GM13976 (cell line): ENCODE results near the gene MVB12B.

Experiments
- DNase-seq: peaks from one replicate; pipeline ENCODE4 v3.0.0; 2012; ENCODE audit warnings: low spot score
- in situ Hi-C: fragments of 300-500 bp; cut with MboI; formaldehyde crosslinking; loops from one replicate; pipeline ENCODE4 v1.12.0; 2022; ENCODE audit warnings: low sequenced_read_pairs, mixed read lengths, inconsistent platforms; ENCODE audit not compliant: unreplicated experiment
- TF ChIP-seq, protein P1 (sequence below): IDR thresholded peaks from 2 replicates; pipeline ENCODE4 v1.5.1; 2012; ENCODE audit warnings: borderline replicate concordance, mild to moderate bottlenecking; ENCODE audit not compliant: insufficient read depth; ENCODE audit errors: extremely low read depth, missing control alignments, control extremely low read depth

MVB12B gene

DNA sequence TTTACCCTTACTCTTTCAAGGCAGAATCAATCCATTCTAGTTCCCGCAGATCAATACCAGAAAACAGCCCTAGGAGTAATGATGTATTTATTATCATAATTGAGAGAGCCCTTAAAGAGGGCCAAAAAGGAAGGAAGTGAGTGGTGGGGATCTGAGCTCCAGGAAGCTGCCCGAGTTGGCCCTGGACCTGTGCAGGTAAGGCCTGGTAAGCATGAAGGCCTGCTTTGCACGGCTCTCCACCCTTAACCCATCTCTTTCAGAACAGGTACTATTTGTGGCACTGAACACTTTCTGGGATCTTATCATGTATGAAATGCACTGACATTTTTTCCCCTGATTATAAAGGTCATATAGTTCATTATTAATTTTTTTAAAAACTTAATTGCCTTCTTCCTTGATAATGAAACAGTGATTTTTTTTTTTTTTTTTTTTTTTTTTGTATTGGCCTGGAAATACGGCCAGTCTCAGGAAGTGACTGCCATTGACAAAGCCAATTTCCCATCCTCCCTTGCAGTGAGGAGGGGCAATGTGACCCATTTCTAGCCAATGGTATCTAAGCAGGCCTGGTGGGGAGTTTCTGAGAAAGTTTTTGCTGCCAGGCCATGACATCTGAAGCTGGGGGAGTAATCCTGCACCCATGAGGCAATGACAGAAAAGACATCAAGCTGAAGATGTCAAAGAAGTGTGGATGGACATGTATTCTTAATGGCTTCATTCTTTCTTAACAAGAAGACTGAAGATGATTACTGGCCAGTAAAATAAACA lies 6.3 kb upstream of the MVB12B start:
- no peak for DNase-seq
- in situ Hi-C loops, result loop anchor here (25.0 kb wide), 1 partner anchor 167 kb away; no protein-coding TSS in a partner anchor
- TF ChIP-seq, protein P1, sequence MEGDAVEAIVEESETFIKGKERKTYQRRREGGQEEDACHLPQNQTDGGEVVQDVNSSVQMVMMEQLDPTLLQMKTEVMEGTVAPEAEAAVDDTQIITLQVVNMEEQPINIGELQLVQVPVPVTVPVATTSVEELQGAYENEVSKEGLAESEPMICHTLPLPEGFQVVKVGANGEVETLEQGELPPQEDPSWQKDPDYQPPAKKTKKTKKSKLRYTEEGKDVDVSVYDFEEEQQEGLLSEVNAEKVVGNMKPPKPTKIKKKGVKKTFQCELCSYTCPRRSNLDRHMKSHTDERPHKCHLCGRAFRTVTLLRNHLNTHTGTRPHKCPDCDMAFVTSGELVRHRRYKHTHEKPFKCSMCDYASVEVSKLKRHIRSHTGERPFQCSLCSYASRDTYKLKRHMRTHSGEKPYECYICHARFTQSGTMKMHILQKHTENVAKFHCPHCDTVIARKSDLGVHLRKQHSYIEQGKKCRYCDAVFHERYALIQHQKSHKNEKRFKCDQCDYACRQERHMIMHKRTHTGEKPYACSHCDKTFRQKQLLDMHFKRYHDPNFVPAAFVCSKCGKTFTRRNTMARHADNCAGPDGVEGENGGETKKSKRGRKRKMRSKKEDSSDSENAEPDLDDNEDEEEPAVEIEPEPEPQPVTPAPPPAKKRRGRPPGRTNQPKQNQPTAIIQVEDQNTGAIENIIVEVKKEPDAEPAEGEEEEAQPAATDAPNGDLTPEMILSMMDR, result no peak

DNA sequence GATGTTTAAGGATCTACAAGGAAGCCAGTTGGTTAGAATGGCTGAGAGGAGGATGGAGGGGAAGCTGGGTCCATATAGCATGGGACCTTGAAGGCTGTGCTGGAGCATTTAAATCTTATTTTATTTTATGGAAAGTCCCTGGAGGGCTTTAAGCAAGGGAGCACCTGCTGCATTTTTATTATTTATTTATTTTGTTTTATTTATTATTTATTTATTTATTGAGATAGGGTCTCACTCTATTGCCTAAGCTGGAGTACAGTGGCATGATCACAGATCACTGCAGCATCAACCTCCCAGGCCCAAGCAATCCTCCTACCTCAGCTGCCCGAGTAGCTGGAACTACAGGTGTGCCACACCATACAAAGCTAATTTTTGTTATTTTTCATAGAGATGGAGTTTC lies 4.9 kb upstream of the MVB12B start:
- no peak for DNase-seq
- TF ChIP-seq, protein P1, result no peak
- in situ Hi-C loops, result loop anchor here (25.0 kb wide), 1 partner anchor 166 kb away; no protein-coding TSS in a partner anchor

DNA sequence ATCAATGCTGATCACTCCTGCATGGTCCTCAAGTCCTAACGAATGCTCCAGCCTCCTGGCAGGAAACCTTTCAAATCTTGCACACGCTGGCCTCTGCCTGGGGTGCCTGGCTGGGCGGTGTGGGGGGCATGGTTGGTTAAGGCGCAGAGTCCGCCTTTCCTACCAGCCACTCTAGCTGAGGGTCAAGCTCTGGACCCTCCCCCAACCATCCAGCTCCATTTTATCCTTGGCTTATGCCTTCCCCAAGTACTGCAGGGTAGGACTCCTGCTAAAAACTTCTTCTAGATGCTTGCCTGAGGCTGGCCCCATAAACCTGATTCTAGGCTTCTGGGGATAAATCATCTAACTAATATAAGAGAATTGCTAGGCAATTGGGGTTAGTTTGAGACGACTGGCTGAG lies 808 bp upstream of the MVB12B start:
- no peak for DNase-seq
- TF ChIP-seq, protein P1, result no peak
- in situ Hi-C loops, result no loop called here

DNA sequence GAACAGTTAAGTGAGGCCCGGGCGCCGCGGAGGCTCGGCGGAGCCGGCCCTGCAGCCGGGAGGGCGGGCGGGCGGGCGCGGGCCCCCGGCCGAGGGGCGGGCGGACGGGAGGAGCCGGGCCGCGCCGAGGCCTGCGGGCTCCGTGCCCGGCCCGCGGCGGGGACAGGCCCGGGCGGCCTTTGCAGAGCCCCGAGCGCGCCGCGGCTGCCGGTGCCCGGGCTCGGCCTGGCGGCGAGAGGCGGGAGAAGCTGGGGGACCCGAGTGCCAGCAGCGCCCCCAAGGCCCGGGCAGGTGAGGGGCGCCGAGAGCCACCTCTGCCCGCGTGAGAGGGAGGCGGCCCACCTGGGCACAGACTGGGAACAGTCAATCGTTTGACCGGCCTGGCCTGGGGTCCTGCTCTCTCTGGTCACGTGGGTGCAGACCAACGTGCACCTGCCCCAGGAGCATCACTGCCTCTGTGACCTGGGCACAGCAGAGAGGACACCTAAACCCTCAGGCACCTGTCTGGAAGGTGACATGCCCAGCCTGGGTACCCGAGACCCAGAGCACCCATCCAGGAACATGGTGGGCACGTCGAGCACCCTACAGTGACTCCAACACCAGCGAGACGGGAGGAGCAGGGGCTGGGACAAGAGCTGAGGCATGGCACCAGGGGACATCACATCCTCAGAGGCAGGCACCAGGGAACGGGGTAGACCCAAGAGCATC lies 531 bp downstream of the MVB12B start:
- in situ Hi-C loops, result no loop called here
- TF ChIP-seq, protein P1, result no peak
- no peak for DNase-seq

DNA sequence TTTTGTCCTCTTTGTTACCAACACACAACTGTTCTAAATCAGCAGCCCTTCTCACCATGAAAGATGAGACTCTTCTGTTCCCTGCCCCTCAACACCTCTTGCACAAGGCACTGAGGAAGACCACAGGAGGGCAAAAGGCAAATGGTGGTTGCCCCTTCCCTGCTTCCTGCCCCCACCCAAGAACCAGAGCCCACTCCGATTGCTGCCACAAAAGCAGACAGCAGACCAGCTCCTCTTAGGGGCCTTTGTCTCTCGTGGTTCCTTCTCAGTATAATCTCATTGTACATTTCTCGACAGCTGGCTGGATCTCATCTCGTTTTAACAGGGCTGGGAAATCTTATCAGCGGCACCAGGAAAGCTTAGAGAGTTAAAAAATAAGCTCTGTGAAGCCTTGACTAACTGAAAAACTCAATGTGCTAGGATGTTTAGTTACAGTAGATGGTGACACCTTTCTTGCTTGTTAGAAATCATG lies 1.1 kb downstream of the MVB12B start:
- DNase-seq, result no peak

DNA sequence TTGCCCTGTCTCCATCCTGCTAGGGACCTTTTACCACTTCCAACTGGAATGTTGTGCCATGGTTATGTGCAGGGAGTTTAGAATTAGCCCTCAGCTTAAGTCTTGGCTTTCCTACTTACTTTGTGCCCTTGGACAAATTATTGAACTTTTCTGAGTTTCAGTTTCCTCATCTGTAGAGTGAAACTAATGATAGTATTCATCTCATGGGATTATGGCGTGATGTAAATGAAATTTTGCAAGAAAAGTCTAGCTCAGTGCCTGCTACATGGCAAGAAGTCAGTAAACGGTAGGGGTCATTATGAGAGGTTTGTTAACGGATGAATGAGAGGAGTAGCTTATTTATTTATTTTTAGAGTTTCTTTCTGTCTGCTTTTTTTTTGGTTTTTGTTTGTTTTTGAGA lies 1.8 kb downstream of the MVB12B start:
- in situ Hi-C loops, result no loop called here
- TF ChIP-seq, protein P1, result no peak
- DNase-seq, result no peak

More for the DNA sequence above, 1.1 kb downstream of the MVB12B start:
- TF ChIP-seq, protein P1, result no peak
- in situ Hi-C loops, result no loop called here
